GM04504 (cell line): Measurements from ENCODE around the gene ZBTB7A.
"Not testable (repeated sequence)": the region's sequence is repeated elsewhere in the genome, so short reads cannot be mapped to it uniquely, and the experiment has no call there.

Experiments
- DNase-seq: peaks from one replicate; pipeline ENCODE4 v3.0.0-alpha.2; 2012; ENCODE audit warnings: low read depth

ZBTB7A gene

DNA sequence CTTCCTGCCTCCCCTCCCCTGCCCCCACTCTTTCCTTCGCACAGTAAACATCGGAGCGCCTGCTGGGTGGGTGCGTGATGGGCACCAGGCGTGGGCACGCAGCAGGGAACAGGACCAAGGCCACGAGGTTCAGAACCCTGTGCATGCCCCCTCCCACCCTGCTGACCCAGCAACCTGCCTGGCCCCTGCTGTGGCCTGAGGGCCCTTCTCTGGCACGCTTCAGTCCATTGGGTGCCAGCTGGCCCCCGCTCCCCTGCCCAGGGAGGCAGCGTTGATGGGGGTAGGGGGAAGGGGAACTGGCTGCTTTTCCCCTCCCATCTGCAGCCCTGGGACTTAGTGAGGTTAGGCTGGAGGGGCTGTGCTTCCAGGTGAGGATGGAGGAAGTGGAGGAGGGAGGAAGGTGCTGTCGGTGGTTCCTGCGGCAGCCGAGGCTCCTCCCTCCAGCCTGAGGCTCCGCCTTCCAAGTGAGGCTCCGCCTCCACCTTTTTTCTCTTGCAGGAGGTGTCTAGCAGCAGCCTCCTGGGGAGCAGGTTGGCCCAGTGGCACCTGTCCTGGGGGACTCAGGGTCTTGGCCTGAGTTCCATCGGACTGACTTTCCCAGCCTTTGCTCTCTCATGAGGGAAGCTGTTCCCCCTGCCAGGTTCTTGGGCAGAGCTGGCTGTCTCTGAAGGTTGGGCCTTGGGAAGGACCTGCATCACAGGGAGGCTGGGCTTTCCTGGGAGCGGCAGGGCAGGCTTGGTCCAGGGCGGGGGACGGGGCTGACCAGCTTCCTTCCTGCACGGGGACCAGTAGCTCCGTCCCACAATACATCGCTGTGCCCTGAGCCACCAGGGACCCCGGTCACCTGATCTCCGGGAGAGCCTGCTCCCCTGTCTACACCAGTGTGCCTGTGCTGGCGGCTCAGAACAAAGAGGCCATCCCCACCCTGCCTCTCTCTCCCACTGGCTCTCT lies 51.9 kb downstream of the ZBTB7A start:
- no peak for DNase-seq

- no peak for DNase-seq
Observed at GRCh38 chr19:4013886-4014540, 52.7 kb downstream of the ZBTB7A start.

DNA sequence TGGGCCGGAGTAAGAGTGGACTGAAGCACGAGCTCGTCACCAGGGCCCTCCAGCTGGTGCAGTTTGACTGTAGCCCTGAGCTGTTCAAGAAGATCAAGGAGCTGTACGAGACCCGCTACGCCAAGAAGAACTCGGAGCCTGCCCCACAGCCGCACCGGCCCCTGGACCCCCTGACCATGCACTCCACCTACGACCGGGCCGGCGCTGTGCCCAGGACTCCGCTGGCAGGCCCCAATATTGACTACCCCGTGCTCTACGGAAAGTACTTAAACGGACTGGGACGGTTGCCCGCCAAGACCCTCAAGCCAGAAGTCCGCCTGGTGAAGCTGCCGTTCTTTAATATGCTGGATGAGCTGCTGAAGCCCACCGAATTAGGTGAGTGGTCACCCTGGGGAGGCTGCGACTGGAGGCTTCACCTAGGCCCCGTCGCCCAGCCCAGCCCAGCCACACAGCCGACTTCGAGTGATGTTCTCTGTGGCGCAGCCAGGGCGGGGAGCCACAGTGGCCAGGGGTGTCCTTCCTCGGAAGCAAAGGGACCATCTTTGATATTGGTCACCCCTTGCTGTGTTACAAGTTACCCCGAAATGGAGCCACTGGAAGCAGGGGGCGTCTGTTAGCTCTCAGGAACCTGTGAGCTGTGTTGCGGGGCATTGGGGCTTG lies 53.6 kb downstream of the ZBTB7A start:
- DNase-seq: no peak

DNA sequence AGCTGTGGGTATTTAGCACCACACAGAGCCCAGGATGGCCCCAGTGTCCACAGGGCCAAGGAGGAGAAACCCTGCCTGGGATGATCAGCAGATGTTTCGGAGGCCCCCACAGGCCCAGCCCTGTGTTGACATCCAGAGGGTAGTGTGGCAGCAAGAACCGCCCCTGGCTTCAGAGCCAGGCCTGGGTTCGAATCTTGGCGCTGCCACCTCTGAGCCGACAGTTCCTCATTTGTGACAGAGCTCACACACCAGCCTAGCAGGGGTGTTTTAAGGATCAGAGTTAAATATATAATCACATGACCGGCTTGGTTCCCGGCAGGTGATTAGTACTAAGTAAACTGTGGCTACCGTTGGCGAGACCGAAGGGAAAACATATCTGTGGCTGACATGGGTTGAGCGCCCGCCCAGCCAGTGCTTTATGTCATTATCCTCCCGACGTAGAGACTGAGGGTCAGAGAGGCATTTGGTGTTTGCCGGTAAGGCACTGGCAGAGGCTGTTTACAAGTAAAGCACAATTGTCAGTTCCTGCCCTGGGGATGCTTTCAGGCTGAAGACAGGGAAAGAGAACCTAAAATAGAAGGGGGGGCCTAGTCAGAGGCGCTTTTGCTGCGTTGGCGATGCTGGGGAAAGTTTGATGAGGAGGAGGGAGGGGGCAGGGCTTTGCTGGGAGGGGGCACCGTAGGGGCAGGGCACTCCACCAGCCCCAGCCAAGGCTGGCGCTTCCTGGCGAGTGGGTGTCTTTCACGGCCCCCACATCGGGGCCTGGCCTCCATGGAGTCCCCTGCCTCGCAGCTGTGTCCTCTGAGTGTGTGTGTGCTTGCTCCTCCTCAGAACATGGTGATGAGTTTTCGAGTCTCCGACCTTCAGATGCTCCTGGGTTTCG lies 54.4 kb downstream of the ZBTB7A start:
- no peak for DNase-seq

GRCh38 chr19:4011430-4011829 lies 55.3 kb downstream of the ZBTB7A start:
- DNase-seq: not testable (repeated sequence)

- DNase-seq: no peak
Observed at GRCh38 chr19:4010808-4011110, 55.9 kb downstream of the ZBTB7A start.

DNA sequence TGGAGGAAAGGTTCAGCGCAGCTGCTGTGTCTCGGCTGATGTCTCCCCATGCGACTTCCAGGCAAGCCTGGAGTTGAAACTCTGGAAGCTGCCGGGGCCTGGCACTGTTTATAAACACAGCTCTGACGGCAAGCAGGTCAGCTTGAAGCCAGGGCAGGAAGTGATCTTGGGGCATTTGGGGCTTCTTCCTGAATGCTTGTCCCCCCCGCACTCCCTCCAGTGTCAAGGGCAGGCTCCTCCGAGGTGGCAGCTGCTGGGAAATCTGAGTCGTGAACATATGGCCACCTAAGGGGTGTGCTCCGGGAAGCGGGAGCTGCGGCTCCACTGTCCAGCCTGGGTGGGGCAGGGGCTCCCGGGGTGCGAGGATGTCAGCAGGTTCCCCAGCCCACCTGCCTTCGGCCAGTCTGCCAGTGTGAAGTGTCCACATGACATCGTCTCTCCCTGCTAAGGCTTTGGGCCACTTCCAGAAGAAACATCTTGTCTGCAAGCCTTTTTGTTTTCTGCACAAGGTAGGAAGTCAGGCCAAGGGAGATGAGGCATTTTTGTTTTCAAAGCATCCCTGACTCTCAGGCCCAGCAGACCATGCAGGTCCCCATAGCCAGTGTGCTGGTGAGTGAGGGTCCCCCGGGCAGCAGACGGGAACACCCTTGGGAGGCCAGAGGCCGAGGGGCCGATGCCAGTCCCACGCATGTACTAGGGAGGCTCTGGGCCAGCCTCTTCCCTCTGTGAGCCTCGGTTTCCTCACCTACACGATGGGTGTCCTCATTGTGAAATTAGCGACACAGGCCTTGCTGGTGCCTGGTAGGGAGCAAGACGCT lies 56.5 kb downstream of the ZBTB7A start:
- DNase-seq: no peak

DNA sequence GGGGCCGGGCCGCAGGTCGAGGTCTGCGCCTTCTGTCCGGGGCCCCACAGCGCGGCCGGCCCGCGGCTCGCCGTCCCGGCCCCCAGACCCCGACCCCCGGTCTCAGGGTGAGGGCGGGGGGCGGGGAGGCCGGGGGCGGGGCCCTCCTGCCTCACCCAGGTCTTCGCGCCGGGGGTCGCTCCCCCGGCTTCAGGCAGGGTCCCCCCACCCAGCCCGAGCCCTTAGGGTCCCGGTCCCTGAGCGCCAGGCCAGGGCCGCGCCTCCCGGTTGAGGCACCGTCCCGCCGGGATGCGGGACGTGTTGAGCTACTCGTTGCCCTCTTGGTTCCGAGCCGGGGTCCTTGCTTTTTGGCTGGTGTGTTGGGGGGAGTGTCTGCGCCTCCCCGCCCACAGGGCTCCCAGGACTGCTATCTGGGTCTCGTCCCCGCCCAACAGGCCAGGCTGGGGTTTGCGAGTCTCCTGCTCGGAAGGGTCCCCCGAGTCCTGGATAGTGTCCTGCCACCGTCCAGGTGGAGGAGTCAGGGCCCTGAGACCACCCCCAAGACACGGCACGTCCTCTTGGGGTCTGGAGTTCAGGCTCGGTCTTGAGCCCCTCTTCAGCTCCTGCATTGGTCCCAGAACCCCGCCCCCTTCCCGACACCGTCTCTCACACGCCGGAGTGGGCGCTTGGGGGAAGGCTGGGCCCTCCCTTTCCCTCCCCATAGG lies 58.7 kb downstream of the ZBTB7A start:
- DNase-seq: no peak

DNA sequence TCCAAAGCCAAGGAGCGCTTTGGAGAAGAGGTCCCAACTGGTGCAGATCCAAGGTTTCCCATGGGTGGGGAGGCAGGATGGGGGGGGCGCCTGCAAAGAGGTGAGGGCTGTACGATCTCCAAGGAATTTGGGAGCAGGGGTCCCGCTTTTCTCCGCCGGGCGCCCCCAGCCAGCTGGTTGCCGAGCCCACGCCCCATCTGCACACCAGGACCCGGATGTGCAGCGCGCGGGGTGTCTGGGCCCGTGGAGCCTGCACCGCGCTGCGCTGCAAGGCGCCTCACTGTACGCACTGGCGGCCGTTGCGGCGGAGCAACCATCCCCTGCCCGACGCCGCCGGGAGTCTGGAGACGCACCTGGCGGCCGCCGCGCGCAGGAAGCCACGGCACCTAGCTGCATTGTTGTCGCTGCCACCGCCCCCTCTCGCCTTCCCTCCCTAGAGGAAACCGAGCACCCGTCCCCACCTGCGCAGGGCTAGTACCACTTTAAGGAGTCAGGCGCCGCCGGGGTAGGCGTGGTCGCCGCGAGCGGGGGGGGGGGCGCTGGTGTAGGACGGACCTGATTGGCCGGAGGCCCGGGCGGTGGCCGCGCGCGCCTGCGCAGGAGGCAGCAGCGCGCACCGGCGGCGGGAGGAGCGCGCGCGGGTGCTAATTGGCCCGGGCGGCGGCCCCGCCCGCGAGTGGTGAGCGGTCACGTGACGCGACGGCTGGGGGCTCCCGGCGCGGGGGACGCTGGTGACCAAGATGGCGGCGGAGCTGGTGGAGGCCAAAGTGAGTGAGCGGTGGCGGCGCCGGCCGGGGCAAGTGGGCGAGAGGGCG lies 59.5 kb downstream of the ZBTB7A start, which contains the start of gene PIAS4:
Gene PIAS4, plus strand, starts transcription at position 716 of the 815 bp plus-strand sequence. Its CDS starts 25 bp downstream, at position 741.
- peak; percentile 87 for DNase-seq

DNA sequence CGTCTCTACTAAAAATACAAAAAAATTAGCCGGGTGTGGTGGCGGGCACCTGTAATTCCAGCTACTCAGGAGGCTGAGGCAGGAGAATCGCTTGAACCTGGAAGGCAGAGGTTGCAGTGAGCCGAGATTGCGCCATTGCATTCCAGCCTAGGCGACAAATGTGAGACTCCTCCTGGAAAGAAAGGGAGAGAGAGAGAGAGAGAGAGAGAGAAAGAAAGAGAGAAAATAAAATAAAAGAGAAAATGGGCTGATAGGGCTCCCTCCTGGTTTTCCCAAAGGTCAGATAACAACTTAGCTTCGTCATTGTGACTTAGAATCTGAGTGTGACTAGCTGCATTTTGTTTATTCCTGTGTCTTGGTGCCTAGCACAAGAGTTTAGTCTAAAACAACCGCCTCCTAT lies 61.3 kb downstream of the ZBTB7A start:
- DNase-seq: not testable (repeated sequence)

GRCh38 chr19:4000798-4001197 lies 65.9 kb downstream of the ZBTB7A start:
- DNase-seq: not testable (repeated sequence)

DNA sequence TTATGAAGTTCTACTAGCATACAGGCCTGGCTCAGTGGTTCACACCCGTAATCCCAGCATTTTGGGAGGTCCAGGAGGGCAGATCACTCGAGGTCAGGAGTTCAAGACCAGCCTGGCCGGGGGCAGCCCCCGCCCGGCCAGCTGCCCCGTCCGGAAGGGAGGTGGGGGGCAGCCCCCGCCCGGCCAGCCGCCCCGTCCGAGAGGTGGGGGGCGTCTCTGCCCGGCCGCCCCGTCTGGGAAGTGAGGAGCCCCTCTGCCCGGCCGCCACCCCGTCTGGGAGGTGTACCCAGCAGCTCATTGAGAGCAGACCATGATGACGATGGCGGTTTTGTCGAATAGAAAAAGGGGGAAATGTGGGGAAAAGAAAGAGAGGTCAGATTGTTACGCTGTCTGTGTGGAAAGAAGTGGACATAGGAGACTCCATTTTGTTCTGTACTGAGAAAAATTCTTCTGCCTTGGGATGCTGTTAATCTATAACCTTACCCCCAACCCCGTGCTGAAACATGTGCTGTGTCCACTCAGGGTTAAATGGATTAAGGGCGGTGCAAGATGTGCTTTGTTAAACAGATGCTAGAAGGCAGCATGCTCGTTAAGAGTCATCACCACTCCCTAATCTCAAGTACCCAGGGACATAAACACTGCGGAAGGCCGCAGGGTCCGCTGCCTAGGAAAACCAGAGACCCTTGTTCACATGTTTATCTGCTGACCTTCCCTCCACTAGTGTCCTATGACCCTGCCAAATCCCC lies 67.9 kb downstream of the ZBTB7A start:
- not testable (repeated sequence) for DNase-seq

GRCh38 chr19:3995607-3996006 lies 71.1 kb downstream of the ZBTB7A start:
- DNase-seq: no peak
